Measurements from ENCODE around the gene JPT2.

The JPT2 gene

DNA sequence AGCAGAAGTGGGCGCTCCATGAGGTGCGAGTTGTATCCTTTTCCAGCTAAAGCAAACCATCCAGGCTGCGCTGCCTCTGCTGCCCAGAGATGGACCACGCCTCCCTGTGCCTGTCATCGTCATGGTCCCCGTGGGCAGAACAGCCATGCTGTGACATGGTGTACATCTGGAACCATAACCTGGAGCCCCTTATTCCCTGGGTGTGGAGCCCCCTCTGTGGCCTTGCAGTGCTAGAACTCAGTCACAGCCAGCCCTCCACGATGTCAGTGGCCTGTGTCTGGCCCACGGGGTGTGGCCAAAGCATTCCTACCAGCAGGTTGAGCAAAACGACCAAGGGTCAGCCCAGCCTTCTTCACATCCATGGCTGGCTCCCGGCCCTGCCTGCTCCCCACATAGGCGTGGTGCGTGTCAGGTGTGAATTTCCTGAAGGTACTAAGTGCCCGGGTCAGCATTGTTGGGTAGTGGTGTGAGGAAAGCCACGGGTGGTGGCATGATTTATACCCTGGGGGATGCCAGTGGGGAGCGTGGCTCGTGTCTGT is 22.7 kb upstream of the JPT2 start:
- ChIA-PET POLR2A (ENCODE audit: low non-redundant PET) (no interaction called here), CTCF (no interaction called here)
- no peak overlapping the region for H3K27ac ChIP-seq
- TF ChIP-seq, protein P1, sequence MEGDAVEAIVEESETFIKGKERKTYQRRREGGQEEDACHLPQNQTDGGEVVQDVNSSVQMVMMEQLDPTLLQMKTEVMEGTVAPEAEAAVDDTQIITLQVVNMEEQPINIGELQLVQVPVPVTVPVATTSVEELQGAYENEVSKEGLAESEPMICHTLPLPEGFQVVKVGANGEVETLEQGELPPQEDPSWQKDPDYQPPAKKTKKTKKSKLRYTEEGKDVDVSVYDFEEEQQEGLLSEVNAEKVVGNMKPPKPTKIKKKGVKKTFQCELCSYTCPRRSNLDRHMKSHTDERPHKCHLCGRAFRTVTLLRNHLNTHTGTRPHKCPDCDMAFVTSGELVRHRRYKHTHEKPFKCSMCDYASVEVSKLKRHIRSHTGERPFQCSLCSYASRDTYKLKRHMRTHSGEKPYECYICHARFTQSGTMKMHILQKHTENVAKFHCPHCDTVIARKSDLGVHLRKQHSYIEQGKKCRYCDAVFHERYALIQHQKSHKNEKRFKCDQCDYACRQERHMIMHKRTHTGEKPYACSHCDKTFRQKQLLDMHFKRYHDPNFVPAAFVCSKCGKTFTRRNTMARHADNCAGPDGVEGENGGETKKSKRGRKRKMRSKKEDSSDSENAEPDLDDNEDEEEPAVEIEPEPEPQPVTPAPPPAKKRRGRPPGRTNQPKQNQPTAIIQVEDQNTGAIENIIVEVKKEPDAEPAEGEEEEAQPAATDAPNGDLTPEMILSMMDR (conservative IDR thresholded peaks at IDR 0.05; ENCODE audit: low read depth), result no peak
- DNase-seq (ENCODE audit: low spot score), result no peak

DNA sequence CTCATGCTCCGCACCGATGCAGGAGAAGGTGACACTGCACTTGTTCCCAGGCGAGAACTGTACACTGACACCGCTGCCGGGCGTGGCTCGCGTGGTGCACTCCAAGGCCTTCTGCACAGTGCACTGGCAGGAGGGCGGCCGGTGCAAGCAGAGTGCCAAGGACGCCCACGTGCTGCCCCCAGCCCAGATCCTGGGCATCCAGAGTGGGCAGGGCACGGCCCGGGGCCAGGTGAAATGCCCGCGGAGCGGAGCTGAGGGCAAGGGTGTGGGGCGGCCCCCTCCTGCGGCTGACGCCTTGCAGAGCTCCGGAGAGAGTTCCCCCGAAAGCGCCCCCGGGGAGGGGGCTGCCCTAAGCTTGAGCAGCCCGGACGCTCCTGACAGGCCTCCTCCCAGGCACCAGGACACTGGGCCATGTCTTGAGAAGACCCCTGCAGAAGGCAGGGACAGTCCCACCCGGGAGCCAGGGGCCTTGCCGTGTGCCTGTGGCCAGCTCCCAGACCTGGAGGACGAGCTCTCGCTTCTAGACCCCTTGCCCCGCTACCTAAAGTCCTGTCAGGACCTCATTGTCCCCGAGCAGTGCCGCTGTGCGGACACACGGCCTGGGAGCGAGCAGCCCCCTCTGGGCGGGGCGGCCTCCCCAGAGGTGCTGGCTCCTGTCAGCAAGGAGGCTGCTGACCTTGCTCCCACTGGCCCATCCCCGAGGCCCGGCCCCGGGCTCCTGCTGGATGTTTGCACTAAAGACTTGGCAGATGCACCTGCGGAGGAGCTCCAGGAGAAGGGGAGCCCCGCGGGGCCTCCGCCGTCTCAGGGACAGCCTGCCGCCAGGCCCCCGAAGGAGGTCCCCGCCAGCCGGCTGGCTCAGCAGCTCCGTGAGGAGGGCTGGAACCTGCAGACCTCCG is 21.9 kb upstream of the JPT2 start:
- TF ChIP-seq, protein P1 (conservative IDR thresholded peaks at IDR 0.05; ENCODE audit: low read depth), result no peak
- ChIA-PET CTCF (interaction anchor here (0.7 kb wide), 1 partner anchor 54 kb away, joined by 3 read pairs; no protein-coding TSS in a partner anchor), POLR2A (ENCODE audit: low non-redundant PET) (no interaction called here)
- H3K27ac ChIP-seq, result no peak overlapping the region
- no peak for DNase-seq (ENCODE audit: low spot score)

DNA sequence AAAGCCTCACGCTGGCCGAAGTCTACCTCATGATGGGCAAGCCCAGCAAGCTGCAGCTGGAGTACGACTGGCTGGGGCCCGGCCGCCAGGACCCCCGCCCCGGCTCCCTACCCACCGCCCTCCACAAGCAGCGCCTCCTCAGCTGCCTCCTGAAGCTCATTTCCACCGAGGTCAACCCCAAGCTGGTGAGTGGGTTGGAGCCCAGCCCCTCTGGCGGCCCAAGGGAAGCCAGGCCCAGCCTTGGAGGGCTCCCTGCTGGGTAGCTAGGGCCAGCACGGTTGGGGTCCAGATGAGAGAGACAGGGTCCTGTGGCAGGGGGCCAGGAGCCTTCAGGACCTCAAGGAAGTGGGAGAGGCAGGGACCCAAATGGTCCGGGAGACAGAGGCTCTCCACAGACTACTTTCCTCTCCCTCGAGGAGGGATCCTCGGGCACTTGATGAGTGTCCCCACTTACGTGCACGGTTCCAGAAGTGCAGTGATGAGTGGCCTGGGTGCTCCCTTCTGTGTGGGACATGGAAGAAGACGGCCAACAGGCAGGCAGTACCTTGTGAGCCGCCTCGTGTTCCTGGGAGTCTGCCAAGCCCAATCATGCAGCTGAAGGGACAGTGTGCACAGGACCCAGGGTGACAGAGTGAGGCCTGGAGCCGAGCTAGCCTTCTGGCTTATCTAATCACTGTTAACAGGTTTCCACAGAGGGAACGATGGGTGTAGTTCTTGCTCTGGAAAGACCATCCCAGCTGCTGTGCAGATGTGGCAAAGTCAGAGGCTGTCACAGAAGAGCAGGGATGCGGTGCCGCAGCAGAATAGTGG is 21.1 kb upstream of the JPT2 start:
- no peak overlapping the region for H3K27ac ChIP-seq
- TF ChIP-seq, protein P1 (conservative IDR thresholded peaks at IDR 0.05; ENCODE audit: low read depth), result no peak
- POLR2A ChIA-PET (ENCODE audit: low non-redundant PET), result no interaction called here
- DNase-seq (ENCODE audit: low spot score), result no peak
- CTCF ChIA-PET, result interaction anchor here (0.7 kb wide), 1 partner anchor 54 kb away, joined by 3 read pairs; no protein-coding TSS in a partner anchor

DNA sequence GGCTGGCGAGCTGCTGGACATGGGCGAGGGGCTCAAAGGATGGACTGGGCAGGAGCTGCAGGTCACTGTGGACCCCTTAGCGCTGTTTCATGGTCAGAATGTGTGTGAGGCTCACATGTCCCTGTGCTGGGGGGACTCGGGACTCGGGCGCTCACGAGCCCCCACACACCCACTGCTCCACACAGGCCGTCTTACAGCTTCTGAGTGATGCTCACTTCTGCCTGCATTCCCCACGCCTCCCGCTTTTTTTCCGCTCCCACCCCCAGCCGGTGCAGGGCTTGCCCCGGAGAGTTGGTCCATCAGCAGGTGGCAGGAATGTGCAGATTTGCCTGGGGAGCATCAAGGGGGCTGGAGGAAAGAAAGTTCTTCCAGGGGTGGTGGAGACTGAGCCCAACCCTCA is 20.2 kb upstream of the JPT2 start:
- ChIA-PET POLR2A (ENCODE audit: low non-redundant PET) (no interaction called here), CTCF (no interaction called here)
- DNase-seq (ENCODE audit: low spot score), result no peak
- H3K27ac ChIP-seq, result no peak overlapping the region
- TF ChIP-seq, protein P1 (conservative IDR thresholded peaks at IDR 0.05; ENCODE audit: low read depth), result no peak

DNA sequence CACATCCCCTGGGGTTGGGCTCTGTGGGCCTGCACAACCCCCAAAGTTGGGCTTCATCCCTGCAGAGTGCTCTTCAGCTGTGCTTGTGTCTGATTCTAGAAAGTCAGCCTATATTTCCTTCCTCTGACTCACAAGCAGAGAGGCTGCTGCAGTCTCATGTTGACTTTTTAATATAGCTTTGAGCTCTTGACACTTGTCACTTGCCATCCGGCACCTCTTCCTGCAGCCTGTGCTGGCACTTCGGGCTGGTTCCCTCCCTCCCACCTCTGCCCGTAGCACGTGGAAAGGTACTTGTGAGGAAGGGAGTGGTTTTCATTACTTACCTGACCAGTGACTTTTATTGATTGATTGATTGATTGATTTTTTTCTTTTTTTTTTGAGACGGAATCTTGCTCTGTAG is 19.0 kb upstream of the JPT2 start:
- TF ChIP-seq, protein P1 (conservative IDR thresholded peaks at IDR 0.05; ENCODE audit: low read depth), result no peak
- ChIA-PET POLR2A (ENCODE audit: low non-redundant PET) (no interaction called here), CTCF (interaction anchor here (0.6 to 1.5 kb wide), 2 partner anchors 43 to 47 kb away, joined by 3 to 4 read pairs; partner anchors contain the start of gene MAPK8IP3)
- DNase-seq (ENCODE audit: low spot score), result no peak
- H3K27ac ChIP-seq, result no peak overlapping the region

DNA sequence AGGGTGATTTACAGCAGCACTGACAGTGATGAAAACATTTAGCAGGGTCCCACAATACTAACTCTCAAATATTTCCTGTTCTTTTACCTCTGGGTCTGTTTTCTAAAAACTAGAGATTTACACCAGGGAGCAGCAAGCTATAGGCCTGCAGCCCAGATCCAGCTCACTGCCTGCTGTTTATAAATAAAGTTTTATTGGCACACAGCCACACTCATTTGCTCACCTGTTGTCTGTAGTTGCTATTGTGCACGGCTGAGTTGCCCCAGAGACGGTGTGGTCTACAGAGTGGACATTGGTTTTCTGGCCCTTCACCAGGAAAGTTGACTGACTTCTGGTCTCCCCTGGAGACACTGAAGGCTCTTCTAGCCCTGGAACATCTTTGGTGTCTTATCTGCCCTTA is 16.3 kb upstream of the JPT2 start:
- H3K27ac ChIP-seq, result no peak overlapping the region
- POLR2A ChIA-PET (ENCODE audit: low non-redundant PET), result no interaction called here
- DNase-seq (ENCODE audit: low spot score), result no peak
- TF ChIP-seq, protein P1 (conservative IDR thresholded peaks at IDR 0.05; ENCODE audit: low read depth), result no peak
- CTCF ChIA-PET, result no interaction called here
